ENCODE measurements around the gene SIL1.

DNA sequence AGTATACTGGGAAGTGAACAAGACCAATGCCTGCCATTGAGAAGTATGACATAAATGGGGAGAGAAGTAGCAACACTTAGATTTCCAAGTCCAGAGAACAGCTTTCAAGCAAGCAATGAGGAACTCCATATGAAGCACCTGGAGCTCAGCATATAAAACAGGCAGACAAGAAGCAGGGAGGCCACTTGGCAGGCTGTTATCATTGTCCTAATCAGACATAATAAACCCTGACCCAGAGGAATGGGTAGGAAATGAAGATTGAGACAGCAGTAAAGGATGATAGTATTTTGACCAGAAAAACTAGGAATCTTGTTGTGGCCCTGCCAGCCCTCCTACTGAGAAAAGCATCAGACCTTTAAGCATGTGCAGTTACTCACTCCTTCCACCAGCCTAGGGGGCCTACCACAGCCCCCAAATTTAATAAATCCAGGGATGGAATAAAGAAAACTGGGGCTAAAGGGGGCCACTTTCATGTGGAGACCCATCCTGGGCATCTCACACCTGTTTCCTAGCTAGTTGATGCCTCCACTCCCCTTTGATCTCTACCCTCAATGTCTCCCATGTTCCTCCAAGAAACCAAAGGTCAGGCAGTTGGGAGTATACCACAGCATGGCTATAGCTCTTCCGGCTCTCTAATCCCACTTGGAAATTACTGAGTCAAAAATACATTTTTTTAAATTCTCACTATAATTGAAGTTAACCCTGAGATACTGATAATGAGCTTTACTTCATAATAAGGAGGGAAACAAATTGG lies 135.1 kb downstream of the SIL1 start:
- TF ChIP-seq JUN (IDR thresholded peaks at IDR 0.05; ENCODE audit: low read depth, low read length) (no peak), POLR2AphosphoS5 (IDR thresholded peaks at IDR 0.05; ENCODE audit: low read depth, low read length) (no peak), TEAD4 (IDR thresholded peaks at IDR 0.05; ENCODE audit: low read depth, low read length) (no peak), RFX5 (IDR thresholded peaks at IDR 0.05; ENCODE audit: borderline replicate concordance, low read depth, low read length) (no peak), SAP30 (IDR thresholded peaks at IDR 0.05; ENCODE audit: insufficient read depth, insufficient replicate concordance, low read length) (no peak), TAF1 (IDR thresholded peaks at IDR 0.05; ENCODE audit: low read depth, low read length) (no peak), BCL11A (IDR thresholded peaks at IDR 0.05; ENCODE audit: low read depth in 2 of 2, low read length in 2 of 2) (no peak), RAD21 (IDR thresholded peaks at IDR 0.05 in 1 of 2, conservative IDR thresholded peaks at IDR 0.05 in 1 of 2; ENCODE audit: low read depth in 2 of 2, low read length in 2 of 2) (no peak), EZH2 (IDR thresholded peaks at IDR 0.05; ENCODE audit: low read depth, low read length, severe bottlenecking) (no peak), MAFK (IDR thresholded peaks at IDR 0.05; ENCODE audit: low read depth, low read length) (no peak), YY1 (IDR thresholded peaks at IDR 0.05; ENCODE audit: low read depth, low read length) (no peak), SP1 (IDR thresholded peaks at IDR 0.05; ENCODE audit: low read depth, low read length) (no peak), CEBPB (IDR thresholded peaks at IDR 0.05; ENCODE audit: low read depth, low read length) (no peak)
- TF ChIP-seq, protein P1, sequence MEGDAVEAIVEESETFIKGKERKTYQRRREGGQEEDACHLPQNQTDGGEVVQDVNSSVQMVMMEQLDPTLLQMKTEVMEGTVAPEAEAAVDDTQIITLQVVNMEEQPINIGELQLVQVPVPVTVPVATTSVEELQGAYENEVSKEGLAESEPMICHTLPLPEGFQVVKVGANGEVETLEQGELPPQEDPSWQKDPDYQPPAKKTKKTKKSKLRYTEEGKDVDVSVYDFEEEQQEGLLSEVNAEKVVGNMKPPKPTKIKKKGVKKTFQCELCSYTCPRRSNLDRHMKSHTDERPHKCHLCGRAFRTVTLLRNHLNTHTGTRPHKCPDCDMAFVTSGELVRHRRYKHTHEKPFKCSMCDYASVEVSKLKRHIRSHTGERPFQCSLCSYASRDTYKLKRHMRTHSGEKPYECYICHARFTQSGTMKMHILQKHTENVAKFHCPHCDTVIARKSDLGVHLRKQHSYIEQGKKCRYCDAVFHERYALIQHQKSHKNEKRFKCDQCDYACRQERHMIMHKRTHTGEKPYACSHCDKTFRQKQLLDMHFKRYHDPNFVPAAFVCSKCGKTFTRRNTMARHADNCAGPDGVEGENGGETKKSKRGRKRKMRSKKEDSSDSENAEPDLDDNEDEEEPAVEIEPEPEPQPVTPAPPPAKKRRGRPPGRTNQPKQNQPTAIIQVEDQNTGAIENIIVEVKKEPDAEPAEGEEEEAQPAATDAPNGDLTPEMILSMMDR (IDR thresholded peaks at IDR 0.05; ENCODE audit: control extremely low read depth in 1 of 3, insufficient read depth in 1 of 3, low read depth in 1 of 3, low read length in 3 of 3): no peak
